Esophagus muscularis mucosa (tissue), 4 donors: ENCODE measurements around the gene C9orf40. TPM values are rescaled to one million over a fixed set of nuclear protein-coding genes. Genes with fewer than 3 reads are reported as not detected.
A peak's percentile ranks its signal among the peaks of the same experiment; 100 is the strongest.

Experiments
- DNase-seq: peaks from one replicate; pipeline ENCODE4 v3.0.0-alpha.2; 2017; ENCODE audit errors: extremely low spot score
- H3K27ac ChIP-seq, 4 donors: fragments of 200-600 bp; sonication (generic); replicated peaks in 1 of 4; 1 replicate in 3 of 4; 2 replicates in 1 of 4; pipeline ENCODE4 v1.5.1; 2016 to 2019; ENCODE audit warnings: mild to moderate bottlenecking in 1 of 4
- H3K27me3 ChIP-seq, 4 donors: fragments of 200-600 bp; sonication (generic); one replicate each; pipeline versions ENCODE4 v1.5.1 to v1.6.0; 2016 to 2019
- H3K36me3 ChIP-seq, 4 donors: fragments of 200-600 bp; sonication (generic); one replicate each; pipeline ENCODE4 v1.5.1; 2016 to 2019
- H3K4me1 ChIP-seq, 4 donors: fragments of 200-600 bp; sonication (generic); one replicate each; pipeline ENCODE4 v1.5.1; 2016 to 2019
- H3K4me3 ChIP-seq, 4 donors: fragments of 200-600 bp; sonication (generic); 1 replicate in 2 of 4; 2 replicates in 2 of 4; pipeline ENCODE4 v1.5.1; 2016 to 2019; ENCODE audit warnings: mild to moderate bottlenecking in 4 of 4, moderate library complexity in 1 of 4
- H3K9me3 ChIP-seq, 4 donors: fragments of 200-600 bp; sonication (generic); 1 replicate in 3 of 4; 2 replicates in 1 of 4; pipeline ENCODE4 v1.5.1; 2016 to 2019
- CTCF ChIP-seq, 3 experiments: fragments of 200-600 bp in 2 of 3; fragments of 450-650 bp in 1 of 3; sonication (generic) in 2 of 3; IDR thresholded peaks; one replicate each; pipeline ENCODE4 v1.5.1; 2017 to 2019; ENCODE audit warnings: antibody characterized with exemption in 3 of 3, mild to moderate bottlenecking in 2 of 3, moderate library complexity in 1 of 3
- EP300 ChIP-seq: sonication (generic); formaldehyde crosslinking; IDR thresholded peaks from one replicate; pipeline ENCODE4 v1.6.1; 2017; ENCODE audit warnings: antibody characterized with exemption
- POLR2A ChIP-seq: fragments of 450-650 bp; IDR thresholded peaks from one replicate; pipeline ENCODE4 v1.6.1; 2017; ENCODE audit warnings: antibody characterized with exemption, moderate library complexity, mild to moderate bottlenecking, low read depth
- POLR2AphosphoS5 ChIP-seq, 2 donors: sonication (generic); formaldehyde crosslinking; IDR thresholded peaks; one replicate each; pipeline ENCODE4 v1.6.1; 2017; ENCODE audit warnings: antibody characterized with exemption in 2 of 2
- WGBS: methylation state at CpG from one replicate; pipeline ENCODE4 v1.1.5; 2018; 5-methylcytosine and 5-hydroxymethylcytosine counted together
- intact Hi-C: fragments of 100-400 bp; cut with DNase I; formaldehyde crosslinking; loops from one replicate; pipeline ENCODE4 v1.15.1; 2023
- total RNA-seq, 4 donors: library from RNA; depleted of rRNA; stranded (reverse); fragments of >200 nt; gene quantifications; one replicate each; pipeline versions ENCODE4 v1.1.0 to v1.2.1, GENCODE V29; 2016

The C9orf40 gene
- total RNA-seq, 4 donors from 2014 or later: 4.0 to 6.2 (median 5.5) TPM

DNA sequence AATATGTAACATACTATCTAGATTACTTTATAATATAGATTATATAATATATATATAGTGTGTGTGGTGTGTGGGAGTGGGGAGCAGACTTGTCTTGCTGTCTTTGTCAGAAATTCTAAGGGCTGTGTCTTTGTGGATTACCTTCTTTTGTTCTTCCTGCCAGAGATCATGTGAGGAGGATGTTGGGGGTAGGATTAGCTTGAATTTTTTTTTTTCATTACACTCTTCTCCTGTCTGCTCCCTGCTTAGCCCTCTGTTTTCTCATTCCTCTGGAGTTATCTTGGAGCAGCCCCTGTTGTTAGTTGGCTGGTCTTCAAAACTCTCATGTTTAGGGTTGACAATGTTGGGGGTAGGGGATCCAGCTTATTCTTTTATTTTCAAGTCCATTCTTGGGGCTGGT is 21.0 kb upstream of the C9orf40 start:
- H3K36me3 ChIP-seq: peaks cover 0 to 5% (median 0%) of the 10 kb centered on the region in 4 donors
- no peak overlapping the region for H3K27ac ChIP-seq
- no peak for DNase-seq
- intact Hi-C loops: no loop called here
- H3K9me3 ChIP-seq: peaks cover 0 to 10% (median 4%) of the 10 kb centered on the region in 4 donors
- H3K4me1 ChIP-seq: no peaks in the 10 kb centered on the region
- no peak overlapping the region for H3K4me3 ChIP-seq
- no peaks in the 10 kb centered on the region for H3K27me3 ChIP-seq
- TF ChIP-seq CTCF (IDR thresholded peaks at IDR 0.05) (no peak), EP300 (no peak), POLR2A (no peak), POLR2AphosphoS5 (IDR thresholded peaks at IDR 0.05) (no peak)

- intact Hi-C loops: no loop called here
- H3K27ac ChIP-seq: no peak overlapping the region
- DNase-seq: no peak
- no peaks in the 10 kb centered on the region for H3K4me1 ChIP-seq
- no peak overlapping the region for H3K4me3 ChIP-seq
- no peak for TF ChIP-seq EP300
- no peak for TF ChIP-seq POLR2AphosphoS5 (IDR thresholded peaks at IDR 0.05)
- TF ChIP-seq POLR2A: no peak
- no peak for TF ChIP-seq CTCF (IDR thresholded peaks at IDR 0.05)
- H3K27me3 ChIP-seq: no peaks in the 10 kb centered on the region
- H3K9me3 ChIP-seq: peaks cover 0 to 16% (median 7%) of the 10 kb centered on the region in 4 donors
- H3K36me3 ChIP-seq: peaks cover 0 to 3% (median 0%) of the 10 kb centered on the region in 4 donors
- 99% methylated on average over 2 of the region's 2 CpGs for WGBS
These were observed 10.3 kb upstream of the C9orf40 start for GRCh38 chr9:74963056-74963455.

DNA sequence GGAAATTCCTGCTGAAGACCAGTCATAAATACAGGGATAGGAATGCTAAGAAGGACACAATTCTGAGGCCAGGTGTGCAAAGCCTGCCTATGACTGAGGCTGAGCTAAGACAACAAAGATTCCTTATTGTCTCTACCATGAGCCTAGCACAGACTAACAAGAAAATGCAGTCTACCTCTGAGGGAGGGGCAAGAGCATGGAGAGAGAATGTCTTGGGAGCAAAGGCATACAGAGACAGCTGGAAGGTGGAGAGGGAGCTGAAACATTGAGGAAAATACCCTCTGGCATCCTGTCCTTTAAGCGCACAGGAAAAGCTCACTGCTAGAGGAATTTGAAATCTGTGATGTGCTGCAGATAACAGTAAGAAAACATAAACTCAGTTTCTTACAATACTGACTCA is 8.8 kb upstream of the C9orf40 start:
- H3K9me3 ChIP-seq: peaks cover 0 to 16% (median 7%) of the 10 kb centered on the region in 4 donors
- no peak overlapping the region for H3K4me3 ChIP-seq
- TF ChIP-seq POLR2AphosphoS5 (IDR thresholded peaks at IDR 0.05) (no peak), EP300 (no peak), CTCF (IDR thresholded peaks at IDR 0.05) (no peak), POLR2A (no peak)
- intact Hi-C loops: no loop called here
- WGBS: 96% methylated on average over 1 of the region's 1 CpG
- peaks cover 0 to 3% (median 0%) of the 10 kb centered on the region in 4 donors for H3K36me3 ChIP-seq
- no peaks in the 10 kb centered on the region for H3K27me3 ChIP-seq
- H3K4me1 ChIP-seq: no peaks in the 10 kb centered on the region
- DNase-seq: no peak
- H3K27ac ChIP-seq: no peak overlapping the region

DNA sequence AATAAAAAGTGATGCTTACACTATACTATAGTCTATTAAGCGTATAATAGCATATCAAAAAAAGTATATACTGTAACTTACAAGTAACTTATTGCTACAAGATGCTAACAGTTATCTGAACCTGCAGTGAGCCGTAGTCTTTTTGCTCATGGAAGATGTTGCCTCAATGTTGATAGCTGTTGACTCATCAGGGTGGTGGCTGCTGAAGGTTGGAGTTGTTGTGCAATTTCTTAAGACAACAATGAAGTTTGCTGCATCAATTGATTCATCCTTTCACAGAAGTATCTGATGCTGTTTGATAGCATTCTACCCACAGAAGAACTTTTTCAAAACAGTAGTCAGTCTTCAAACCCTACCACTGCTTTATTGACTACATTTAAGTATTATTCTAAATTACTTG is 7.8 kb upstream of the C9orf40 start:
- intact Hi-C loops: no loop called here
- Histone ChIP-seq H3K9me3 (peaks cover 0 to 16% (median 7%) of the 10 kb centered on the region in 4 donors), H3K27me3 (no peaks in the 10 kb centered on the region), H3K36me3 (peaks cover 0 to 3% (median 0%) of the 10 kb centered on the region in 4 donors), H3K27ac (no peak overlapping the region), H3K4me3 (no peak overlapping the region), H3K4me1 (no peaks in the 10 kb centered on the region)
- WGBS: 79% methylated on average over 2 of the region's 2 CpGs
- TF ChIP-seq POLR2A (no peak), POLR2AphosphoS5 (IDR thresholded peaks at IDR 0.05) (no peak)
- DNase-seq: no peak

- TF ChIP-seq POLR2AphosphoS5 (IDR thresholded peaks at IDR 0.05): no peak
- no peak overlapping the region for H3K27ac ChIP-seq
- H3K4me1 ChIP-seq: peaks cover 0 to under 1% (median 0%) of the 10 kb centered on the region in 4 donors
- H3K36me3 ChIP-seq: peaks cover 0 to 3% (median 0%) of the 10 kb centered on the region in 4 donors
- peaks cover 0 to 16% (median 7%) of the 10 kb centered on the region in 4 donors for H3K9me3 ChIP-seq
- DNase-seq: no peak
- intact Hi-C loops: no loop called here
- H3K27me3 ChIP-seq: no peaks in the 10 kb centered on the region
- no peak overlapping the region for H3K4me3 ChIP-seq
These were observed 5.9 kb upstream of the C9orf40 start for GRCh38 chr9:74958587-74958986.

GRCh38 chr9:74953235-74953751 is 581 bp upstream of the C9orf40 start:
- Histone ChIP-seq H3K27ac (peak overlapping the region; percentile 96 to 99 (median 98)), H3K9me3 (no peaks in the 10 kb centered on the region), H3K4me1 (peaks cover 3 to 15% (median 14%) of the 10 kb centered on the region in 4 donors), H3K36me3 (no peaks in the 10 kb centered on the region), H3K27me3 (no peaks in the 10 kb centered on the region), H3K4me3 (peak overlapping the region; percentile 81 to 95 (median 92))
- no peak for DNase-seq
- WGBS: 38% methylated on average over 8 of the region's 8 CpGs
- intact Hi-C loops: loop anchor here (5.0 kb wide), 2 partner anchors 49 to 134 kb away; partner anchors contain the start of genes NMRK1 and OSTF1
- TF ChIP-seq POLR2A: no peak
- no peak for TF ChIP-seq EP300
- no peak for TF ChIP-seq CTCF (IDR thresholded peaks at IDR 0.05)
- TF ChIP-seq POLR2AphosphoS5 (IDR thresholded peaks at IDR 0.05): no peak
